WTC11 (cell line): ENCODE data around the gene FGFBP1.

ENCODE experiments used
- CREB1 ChIP-seq: sonication (generic); formaldehyde crosslinking; IDR thresholded peaks from 2 replicates; pipeline ENCODE4 v1.8.0; 2023; ENCODE audit warnings: mild to moderate bottlenecking, missing genetic modification reagents
- SMAD4 ChIP-seq: sonication (generic); formaldehyde crosslinking; IDR thresholded peaks from 2 replicates; pipeline ENCODE4 v1.8.0; 2022; ENCODE audit warnings: mild to moderate bottlenecking, missing genetic modification reagents

- no peak for TF ChIP-seq CREB1 (CRISPR knock-in tag)
- TF ChIP-seq SMAD4 (CRISPR knock-in tag), result no peak
Observed at GRCh38 chr4:15930314-15930713, 8.2 kb downstream of the FGFBP1 start.
